GM12874 (cell line): ENCODE data around the gene MRPL39.

Experiments used
- CTCF ChIP-seq: IDR thresholded peaks from 2 replicates; pipeline ENCODE4 v1.5.1; 2011; ENCODE audit warnings: low read depth, mild to moderate bottlenecking, control low read depth, low read length, moderate library complexity; ENCODE audit not compliant: insufficient read depth

MRPL39 gene

DNA sequence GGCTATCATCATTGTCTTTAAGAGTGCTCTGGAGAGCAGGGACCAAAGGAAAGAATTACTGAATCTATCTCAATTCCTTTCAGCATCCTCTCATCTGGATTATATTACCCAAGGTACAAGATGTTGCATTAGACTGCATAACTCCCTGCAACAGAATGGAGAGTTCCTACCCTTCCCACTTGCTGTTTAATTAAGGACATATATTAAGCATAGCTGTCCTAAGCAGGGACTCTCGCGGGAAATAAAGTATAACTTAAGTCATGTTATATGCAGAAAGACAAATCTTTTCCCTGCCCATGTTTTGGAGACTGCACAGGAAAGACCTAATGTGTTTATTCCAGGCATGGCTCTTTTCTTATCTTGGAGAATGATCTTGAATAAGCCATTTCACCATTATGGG, 25.0 kb upstream of the MRPL39 start:
- no peak for TF ChIP-seq CTCF

DNA sequence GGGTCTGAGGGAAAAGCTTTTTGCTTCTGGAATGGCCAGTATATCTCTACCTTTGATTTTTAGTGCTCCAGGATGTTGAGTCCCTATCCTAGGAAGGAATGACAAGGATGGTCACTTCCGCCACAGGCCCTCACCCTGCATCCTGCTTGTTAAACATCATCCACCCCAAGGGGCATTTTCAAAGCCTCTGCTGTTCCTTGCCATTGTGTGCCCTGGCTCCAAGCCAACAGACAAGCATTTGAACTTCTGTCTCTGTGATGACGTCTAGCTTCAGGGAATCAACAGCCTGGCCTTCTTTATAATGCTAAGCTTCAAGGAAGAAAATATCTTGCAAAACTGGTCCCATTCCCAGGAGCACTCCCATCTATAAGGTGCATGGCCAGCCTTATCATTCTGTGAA, 19.5 kb upstream of the MRPL39 start:
- no peak for TF ChIP-seq CTCF

DNA sequence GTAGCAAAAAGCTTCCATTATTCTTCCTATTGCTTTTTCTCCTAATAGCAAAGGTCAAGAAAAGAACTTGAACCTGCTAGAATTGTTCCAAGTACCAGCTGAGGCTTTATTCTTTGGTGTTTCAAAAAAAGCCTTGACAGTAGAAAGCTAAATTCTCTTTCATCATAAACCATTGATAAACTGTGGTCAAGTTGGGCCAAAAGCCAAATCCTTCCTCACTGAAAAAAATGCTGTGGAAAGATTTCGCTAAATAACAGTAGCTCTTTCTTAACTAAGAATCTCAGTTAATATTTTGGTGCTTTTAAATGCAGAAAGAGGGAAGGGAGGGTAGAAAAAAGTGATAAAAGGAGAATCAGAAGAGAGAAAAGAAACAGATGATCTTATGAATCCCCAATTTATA, 17.8 kb upstream of the MRPL39 start:
- TF ChIP-seq CTCF: no peak

- no peak for TF ChIP-seq CTCF
These were observed 17.2 kb upstream of the MRPL39 start for GRCh38 chr21:25624511-25624910.

DNA sequence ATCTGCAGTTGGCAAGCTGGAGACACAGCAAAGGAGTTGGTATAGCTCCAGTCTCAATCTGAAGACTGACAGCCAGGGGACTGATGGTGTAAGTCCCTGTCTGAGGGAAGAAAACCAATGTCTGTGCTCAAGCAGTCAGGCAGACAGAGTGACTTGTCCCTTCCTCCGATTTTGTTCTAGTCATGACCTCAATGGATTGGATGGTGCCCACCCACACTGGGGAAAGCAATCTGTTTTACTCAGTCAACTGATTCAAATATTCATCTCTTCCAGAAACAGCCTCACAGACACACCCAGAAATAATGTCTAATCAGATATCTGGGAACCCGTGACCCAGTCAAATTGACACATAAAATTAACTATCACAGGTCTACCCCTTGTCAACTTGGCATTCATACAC, 11.9 kb upstream of the MRPL39 start:
- no peak for TF ChIP-seq CTCF

GRCh38 chr21:25615880-25616279, 8.6 kb upstream of the MRPL39 start:
- no peak for TF ChIP-seq CTCF

DNA sequence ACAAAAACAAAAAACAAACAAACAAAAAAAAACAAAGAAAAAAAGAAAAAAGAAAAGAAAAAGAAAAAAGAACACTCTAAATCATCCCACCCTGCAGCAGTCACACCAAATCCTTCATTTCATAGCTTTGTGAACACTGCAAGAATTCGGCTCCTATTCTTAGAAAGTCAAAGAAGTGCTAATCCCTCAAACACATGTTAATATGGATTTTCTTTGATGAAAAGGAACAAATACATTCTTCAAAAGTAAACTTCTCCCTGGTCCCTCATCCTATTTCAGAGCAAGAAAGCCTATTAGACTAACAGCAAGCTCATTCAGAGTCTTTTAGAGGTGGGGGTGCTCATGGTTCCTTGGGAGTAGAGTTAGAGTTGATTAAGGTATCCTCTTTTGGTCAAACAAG, 7.2 kb upstream of the MRPL39 start:
- no peak for TF ChIP-seq CTCF
